ENCODE data around the gene TBRG1. TPM values are rescaled to one million over a fixed set of nuclear protein-coding genes. Genes with fewer than 3 reads are reported as not detected.
"Not testable (repeated sequence)": the region's sequence is repeated elsewhere in the genome, so short reads cannot be mapped to it uniquely, and the experiment has no call there.

The TBRG1 gene
- total RNA-seq, 3 donors from 2014 or later, result 34.7 to 49.0 (median 34.9) TPM

- Histone ChIP-seq H3K4me3 (no peak overlapping the region), H3K27ac (no peak overlapping the region), H3K36me3 (no peaks in the 10 kb centered on the region), H3K4me1 (no peaks in the 10 kb centered on the region), H3K9me3 (no peaks in the 10 kb centered on the region), H3K27me3 (no peaks in the 10 kb centered on the region)
- TF ChIP-seq POLR2AphosphoS5 (IDR thresholded peaks at IDR 0.05) (no peak), POLR2A (IDR thresholded peaks at IDR 0.05) (no peak), CTCF (IDR thresholded peaks at IDR 0.05) (no peak)
- intact Hi-C loops (cut with DNase I; ENCODE audit: low total_unique reads), result no loop called here
- DNase-seq (ENCODE audit: low spot score in 2 of 2), result no peak
Observed at GRCh38 chr11:124592627-124593026, 30.0 kb upstream of the TBRG1 start.

- Histone ChIP-seq H3K36me3 (no peaks in the 10 kb centered on the region), H3K9me3 (no peaks in the 10 kb centered on the region), H3K27me3 (no peaks in the 10 kb centered on the region), H3K4me1 (no peaks in the 10 kb centered on the region), H3K4me3 (no peak overlapping the region), H3K27ac (no peak overlapping the region)
- no peak for TF ChIP-seq POLR2AphosphoS5 (IDR thresholded peaks at IDR 0.05)
- TF ChIP-seq CTCF (IDR thresholded peaks at IDR 0.05), result no peak
- no peak for TF ChIP-seq POLR2A (IDR thresholded peaks at IDR 0.05)
- intact Hi-C loops (cut with DNase I; ENCODE audit: low total_unique reads), result no loop called here
- DNase-seq (ENCODE audit: low spot score in 2 of 2), result no peak
Observed at GRCh38 chr11:124595302-124595701, 27.4 kb upstream of the TBRG1 start.

- TF ChIP-seq POLR2A (IDR thresholded peaks at IDR 0.05) (no peak), POLR2AphosphoS5 (IDR thresholded peaks at IDR 0.05) (no peak), CTCF (IDR thresholded peaks at IDR 0.05) (no peak)
- no peak overlapping the region for H3K27ac ChIP-seq
- intact Hi-C loops (cut with DNase I; ENCODE audit: low total_unique reads), result no loop called here
Observed at GRCh38 chr11:124597626-124598025, 25.0 kb upstream of the TBRG1 start.

GRCh38 chr11:124600621-124601320 lies 21.9 kb upstream of the TBRG1 start:
- no peak for TF ChIP-seq POLR2A (IDR thresholded peaks at IDR 0.05)
- TF ChIP-seq POLR2AphosphoS5 (IDR thresholded peaks at IDR 0.05), result no peak
- TF ChIP-seq CTCF (IDR thresholded peaks at IDR 0.05), result no peak
- Histone ChIP-seq H3K36me3 (no peaks in the 10 kb centered on the region), H3K4me1 (no peaks in the 10 kb centered on the region), H3K4me3 (no peak overlapping the region), H3K9me3 (no peaks in the 10 kb centered on the region), H3K27me3 (no peaks in the 10 kb centered on the region), H3K27ac (no peak overlapping the region)
- intact Hi-C loops (cut with DNase I; ENCODE audit: low total_unique reads), result no loop called here
- DNase-seq (ENCODE audit: low spot score in 2 of 2), result no peak

More at GRCh38 chr11:124597626-124598025, 25.0 kb upstream of the TBRG1 start:
- Histone ChIP-seq H3K27me3 (no peaks in the 10 kb centered on the region), H3K4me3 (no peak overlapping the region), H3K36me3 (no peaks in the 10 kb centered on the region), H3K9me3 (no peaks in the 10 kb centered on the region), H3K4me1 (no peaks in the 10 kb centered on the region)
- no peak for DNase-seq (ENCODE audit: low spot score in 2 of 2)

DNA sequence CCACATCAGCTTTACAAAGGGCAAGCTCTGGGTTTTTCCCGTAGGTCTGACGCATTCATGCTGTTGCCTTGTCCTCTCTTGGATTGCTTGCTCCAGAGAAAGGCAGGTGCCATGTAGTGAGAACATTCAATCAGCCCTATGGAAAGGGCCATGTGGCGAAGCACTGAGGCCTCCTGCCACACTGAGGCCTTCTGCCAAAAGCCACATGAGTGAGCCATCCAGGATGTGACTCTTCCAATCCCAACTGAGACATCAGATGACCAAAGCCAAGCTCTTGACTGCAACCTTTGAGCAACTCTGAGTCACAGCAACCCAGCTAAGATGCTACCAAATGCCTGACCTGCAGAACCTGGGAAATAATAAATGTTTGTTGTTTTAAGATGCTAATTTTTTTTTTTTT lies 20.5 kb upstream of the TBRG1 start:
- Histone ChIP-seq H3K27ac (no peak overlapping the region), H3K36me3 (no peaks in the 10 kb centered on the region), H3K4me1 (no peaks in the 10 kb centered on the region), H3K4me3 (no peak overlapping the region), H3K9me3 (no peaks in the 10 kb centered on the region), H3K27me3 (no peaks in the 10 kb centered on the region)
- intact Hi-C loops (cut with DNase I; ENCODE audit: low total_unique reads), result no loop called here
- TF ChIP-seq CTCF (IDR thresholded peaks at IDR 0.05) (no peak), POLR2A (IDR thresholded peaks at IDR 0.05) (no peak), POLR2AphosphoS5 (IDR thresholded peaks at IDR 0.05) (no peak)
- DNase-seq (ENCODE audit: low spot score in 2 of 2), result no peak

DNA sequence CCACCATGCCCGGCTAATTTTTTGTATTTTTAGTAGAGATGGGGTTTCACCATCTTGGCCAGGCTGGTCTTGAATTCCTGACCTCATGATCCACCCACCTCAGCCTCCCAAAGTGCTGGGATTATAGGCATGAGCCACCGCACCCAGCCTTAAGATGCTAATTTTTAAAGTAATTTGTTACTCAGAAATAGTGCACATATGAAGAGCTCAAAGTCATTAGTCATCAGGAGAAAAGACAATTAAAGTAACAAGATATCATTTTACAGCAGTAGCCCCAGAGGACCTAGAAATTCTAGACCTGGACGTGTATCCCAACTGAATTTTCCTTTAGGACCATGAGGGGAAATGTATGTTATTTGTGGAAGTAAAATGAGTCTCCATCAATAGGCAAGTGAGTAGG lies 19.9 kb upstream of the TBRG1 start:
- H3K4me3 ChIP-seq; H3K36me3 ChIP-seq; H3K9me3 ChIP-seq; H3K27me3 ChIP-seq; H3K27ac ChIP-seq; DNase-seq (ENCODE audit: low spot score in 2 of 2); H3K4me1 ChIP-seq; intact Hi-C loops (cut with DNase I; ENCODE audit: low total_unique reads): not testable (repeated sequence)

All from breast epithelium (tissue), 4 donors.